NCI-H2227 treated with DMSO at 0.1 percent for 48 hours (cell line): ENCODE results near the gene TMEM259.

Experiments used
- DNase-seq: peaks from one replicate; lab custom pipeline; 2025; lab: John Stamatoyannopoulos, UW

TMEM259 gene

GRCh38 chr19:1017115-1017905 lies 3.6 kb downstream of the TMEM259 start:
- no peak for DNase-seq

GRCh38 chr19:1016647-1017114 lies 4.2 kb downstream of the TMEM259 start:
- DNase-seq = no peak

- DNase-seq = no peak
Observed at GRCh38 chr19:1015782-1016646, 4.9 kb downstream of the TMEM259 start.

GRCh38 chr19:1015061-1015781 lies 5.7 kb downstream of the TMEM259 start:
- no peak for DNase-seq

- no peak for DNase-seq
Observed at GRCh38 chr19:1014161-1015060, 6.5 kb downstream of the TMEM259 start.

GRCh38 chr19:1013218-1013617 lies 7.7 kb downstream of the TMEM259 start:
- no peak for DNase-seq

GRCh38 chr19:1012334-1012733 lies 8.6 kb downstream of the TMEM259 start:
- DNase-seq = no peak

- DNase-seq = no peak
Observed at GRCh38 chr19:1011831-1012333, 9.0 kb downstream of the TMEM259 start.

GRCh38 chr19:1010586-1011510 lies 10.1 kb downstream of the TMEM259 start:
- no peak for DNase-seq

GRCh38 chr19:1009981-1010538 lies 10.9 kb downstream of the TMEM259 start:
- no peak for DNase-seq

GRCh38 chr19:1009041-1009980 lies 11.6 kb downstream of the TMEM259 start:
- DNase-seq = no peak

GRCh38 chr19:1008268-1009040 lies 12.5 kb downstream of the TMEM259 start:
- no peak for DNase-seq

GRCh38 chr19:1007399-1008251 lies 13.3 kb downstream of the TMEM259 start:
- DNase-seq = no peak

- DNase-seq = no peak
Observed at GRCh38 chr19:1006711-1007398, 14.1 kb downstream of the TMEM259 start.

- DNase-seq = no peak
Observed at GRCh38 chr19:1004803-1005664, 15.9 kb downstream of the TMEM259 start.
